Hepatocyte (in vitro differentiated cells): Measurements from ENCODE around the gene LPAR2. TPM values are rescaled to one million over a fixed set of nuclear protein-coding genes. Genes with fewer than 3 reads are reported as not detected.
"Not testable (repeated sequence)": the region's sequence is repeated elsewhere in the genome, so short reads cannot be mapped to it uniquely, and the experiment has no call there.

Experiments used
- DNase-seq: peaks from one replicate; pipeline ENCODE4 v3.0.0-alpha.2; 2016; ENCODE audit warnings: low spot score
- H2AFZ ChIP-seq: fragments of 200-600 bp; sonication (generic); 2 replicates; pipeline ENCODE4 v1.6.0; 2016; ENCODE audit warnings: antibody characterized with exemption, mild to moderate bottlenecking
- H3K27ac ChIP-seq: fragments of 200-600 bp; sonication (generic); 2 replicates; pipeline ENCODE4 v1.5.1; 2016; ENCODE audit warnings: mild to moderate bottlenecking
- H3K27me3 ChIP-seq: fragments of 200-600 bp; sonication (generic); 2 replicates; pipeline ENCODE4 v1.6.1; 2016
- H3K36me3 ChIP-seq: fragments of 200-600 bp; sonication (generic); replicated peaks from 2 replicates; pipeline ENCODE4 v1.5.1; 2016; ENCODE audit warnings: low read depth; ENCODE audit not compliant: insufficient read depth
- H3K4me1 ChIP-seq: fragments of 200-600 bp; sonication (generic); 2 replicates; pipeline ENCODE4 v1.5.1; 2016; ENCODE audit warnings: mild to moderate bottlenecking, moderate library complexity; ENCODE audit not compliant: insufficient read depth
- H3K4me2 ChIP-seq: fragments of 200-600 bp; sonication (generic); 2 replicates; pipeline ENCODE4 v1.6.0; 2016
- H3K4me3 ChIP-seq: fragments of 200-600 bp; sonication (generic); 2 replicates; pipeline ENCODE4 v1.5.1; 2016; ENCODE audit warnings: mild to moderate bottlenecking
- H3K79me2 ChIP-seq: fragments of 200-600 bp; sonication (generic); 2 replicates; pipeline ENCODE4 v1.6.0; 2017; ENCODE audit warnings: mild to moderate bottlenecking
- H3K9me2 ChIP-seq: fragments of 200-600 bp; sonication (generic); replicated peaks from 2 replicates; pipeline ENCODE4 v1.6.0; 2017; ENCODE audit warnings: mild to moderate bottlenecking; ENCODE audit not compliant: insufficient read depth
- H3K9me3 ChIP-seq: fragments of 200-600 bp; sonication (generic); 2 replicates; pipeline ENCODE4 v1.5.1; 2016; ENCODE audit warnings: low read depth, mild to moderate bottlenecking
- H4K20me1 ChIP-seq: fragments of 200-600 bp; sonication (generic); 2 replicates; pipeline ENCODE4 v1.6.0; 2016; ENCODE audit warnings: mild to moderate bottlenecking; ENCODE audit not compliant: insufficient read depth, poor library complexity, severe bottlenecking
- CTCF ChIP-seq: fragments of 200-600 bp; sonication (generic); IDR thresholded peaks from 2 replicates; pipeline ENCODE4 v1.5.1; 2016; ENCODE audit warnings: antibody characterized with exemption, mild to moderate bottlenecking; ENCODE audit not compliant: poor library complexity
- EZH2 ChIP-seq: fragments of 200-600 bp; sonication (generic); IDR thresholded peaks from 2 replicates; pipeline ENCODE4 v1.6.1; 2016; ENCODE audit warnings: antibody characterized with exemption, mild to moderate bottlenecking, borderline replicate concordance
- EZH2phosphoT487 ChIP-seq: fragments of 200-600 bp; sonication (generic); IDR thresholded peaks from one replicate; pipeline ENCODE4 v1.6.1; 2018; ENCODE audit warnings: antibody characterized with exemption, mild to moderate bottlenecking, low read depth, moderate library complexity; ENCODE audit not compliant: unreplicated experiment, severe bottlenecking
- WGBS: methylation state at CpG from one replicate; pipeline ENCODE4 v1.1.6; 2016; ENCODE audit warnings: low lambda C conversion rate; ENCODE audit errors: missing lambda C conversion rate; 5-methylcytosine and 5-hydroxymethylcytosine counted together
- polyA plus RNA-seq: library from polyadenylated mRNA; unstranded; fragments of >200 nt; fragmentation: Nextera tagmentation; extraction: Ambion mirVana; gene quantifications from 2 replicates; pipeline ENCODE4 v1.2.1, GENCODE V29; 2016
- total RNA-seq: library from RNA; depleted of rRNA; stranded (reverse); fragments of >200 nt; gene quantifications from 2 replicates; pipeline ENCODE4 v1.2.3, GENCODE V29; 2014

The LPAR2 gene
- total and polyA plus RNA-seq, 2 experiments from 2014 or later: 20.1 to 33.1 TPM

GRCh38 chr19:19615086-19615485 lies 12.9 kb downstream of the LPAR2 start:
- Histone ChIP-seq H3K9me3 (no peaks in the 10 kb centered on the region), H3K36me3 (no peaks in the 10 kb centered on the region), H3K4me2 (no peak overlapping the region), H2AFZ (no peak overlapping the region), H3K9me2 (no peaks in the 10 kb centered on the region), H3K27ac (no peak overlapping the region), H3K79me2 (no peaks in the 10 kb centered on the region), H4K20me1 (no peaks in the 10 kb centered on the region), H3K27me3 (no peaks in the 10 kb centered on the region), H3K4me3 (no peak overlapping the region), H3K4me1 (peaks cover 7% of the 10 kb centered on the region)
- TF ChIP-seq EZH2: no peak
- no peak for TF ChIP-seq CTCF
- no peak for TF ChIP-seq EZH2phosphoT487
- WGBS: 92% methylated on average over 3 of the region's 3 CpGs
- no peak for DNase-seq

- no peaks in the 10 kb centered on the region for H3K9me2 ChIP-seq
- TF ChIP-seq CTCF: no peak
- TF ChIP-seq EZH2phosphoT487: no peak
- TF ChIP-seq EZH2: no peak
- H3K4me1 ChIP-seq: no peaks in the 10 kb centered on the region
- no peak overlapping the region for H2AFZ ChIP-seq
- H3K27ac ChIP-seq: no peak overlapping the region
- H3K36me3 ChIP-seq: no peaks in the 10 kb centered on the region
- no peaks in the 10 kb centered on the region for H3K9me3 ChIP-seq
- no peak overlapping the region for H3K4me3 ChIP-seq
- DNase-seq: no peak
- H3K4me2 ChIP-seq: no peak overlapping the region
- no peaks in the 10 kb centered on the region for H3K27me3 ChIP-seq
- no peaks in the 10 kb centered on the region for H4K20me1 ChIP-seq
- H3K79me2 ChIP-seq: no peaks in the 10 kb centered on the region
- 69% methylated on average over 4 of the region's 4 CpGs for WGBS
These were observed 14.5 kb downstream of the LPAR2 start for GRCh38 chr19:19613506-19613905.

- Histone ChIP-seq H3K4me1 (no peaks in the 10 kb centered on the region), H3K9me3 (no peaks in the 10 kb centered on the region), H3K27ac (no peak overlapping the region), H3K9me2 (no peaks in the 10 kb centered on the region), H3K4me2 (no peak overlapping the region), H4K20me1 (no peaks in the 10 kb centered on the region), H2AFZ (no peak overlapping the region), H3K4me3 (no peak overlapping the region), H3K79me2 (no peaks in the 10 kb centered on the region), H3K36me3 (no peaks in the 10 kb centered on the region), H3K27me3 (no peaks in the 10 kb centered on the region)
- WGBS: 91% methylated on average over 10 of the region's 10 CpGs
- DNase-seq: no peak
- TF ChIP-seq EZH2: no peak
- TF ChIP-seq EZH2phosphoT487: no peak
- TF ChIP-seq CTCF: no peak
These were observed 17.4 kb downstream of the LPAR2 start for GRCh38 chr19:19610376-19611202.

- H2AFZ ChIP-seq, H3K79me2 ChIP-seq, H3K4me2 ChIP-seq, H3K36me3 ChIP-seq, H3K4me3 ChIP-seq, DNase-seq, H3K9me3 ChIP-seq, H3K9me2 ChIP-seq, H3K4me1 ChIP-seq, H4K20me1 ChIP-seq, H3K27me3 ChIP-seq: not testable (repeated sequence)
- 93% methylated on average over 8 of the region's 8 CpGs for WGBS
- H3K27ac ChIP-seq: peak overlapping the region; percentile 67
These were observed 21.3 kb downstream of the LPAR2 start for GRCh38 chr19:19606686-19607085.
